HCEC 1CT (cell line): Measurements from ENCODE around the gene PMEPA1.

ENCODE experiments used
- DNase-seq: peaks from one replicate; pipeline ENCODE4 v3.0.0-alpha.2; 2017

PMEPA1 gene

GRCh38 chr20:57619051-57619831 is 90.6 kb downstream of the PMEPA1 start:
- DNase-seq = no peak

GRCh38 chr20:57618764-57619050 is 91.1 kb downstream of the PMEPA1 start:
- DNase-seq = no peak

- DNase-seq = no peak
These were observed 91.6 kb downstream of the PMEPA1 start for GRCh38 chr20:57618091-57618763.

GRCh38 chr20:57617079-57617795 is 92.6 kb downstream of the PMEPA1 start:
- no peak for DNase-seq

- DNase-seq = no peak
These were observed 93.5 kb downstream of the PMEPA1 start for GRCh38 chr20:57616143-57616951.

GRCh38 chr20:57615445-57615811 is 94.4 kb downstream of the PMEPA1 start:
- no peak for DNase-seq

- no peak for DNase-seq
These were observed 95.0 kb downstream of the PMEPA1 start for GRCh38 chr20:57614490-57615444.

- DNase-seq = no peak
These were observed 96.3 kb downstream of the PMEPA1 start for GRCh38 chr20:57613481-57613921.

- DNase-seq = no peak
These were observed 96.9 kb downstream of the PMEPA1 start for GRCh38 chr20:57612916-57613315.

GRCh38 chr20:57612436-57612835 is 97.4 kb downstream of the PMEPA1 start:
- DNase-seq = no peak

GRCh38 chr20:57611586-57612311 is 98.1 kb downstream of the PMEPA1 start:
- no peak for DNase-seq

GRCh38 chr20:57610261-57610952 is 99.4 kb downstream of the PMEPA1 start:
- DNase-seq = no peak

GRCh38 chr20:57609842-57610167 is 100.0 kb downstream of the PMEPA1 start:
- no peak for DNase-seq

GRCh38 chr20:57609086-57609841 is 100.6 kb downstream of the PMEPA1 start:
- no peak for DNase-seq

GRCh38 chr20:57608516-57608915 is 101.3 kb downstream of the PMEPA1 start:
- DNase-seq = no peak

- no peak for DNase-seq
These were observed 103.9 kb downstream of the PMEPA1 start for GRCh38 chr20:57605878-57606277.

GRCh38 chr20:57605045-57605444 is 104.8 kb downstream of the PMEPA1 start:
- DNase-seq = no peak

GRCh38 chr20:57603120-57603519 is 106.7 kb downstream of the PMEPA1 start:
- no peak for DNase-seq

GRCh38 chr20:57601737-57602136 is 108.1 kb downstream of the PMEPA1 start:
- DNase-seq = no peak

- DNase-seq = no peak
These were observed 108.6 kb downstream of the PMEPA1 start for GRCh38 chr20:57601211-57601570.
